ENCODE measurements around the gene FALEC. TPM values are rescaled to one million over a fixed set of nuclear protein-coding genes. Genes with fewer than 3 reads are reported as not detected.
A peak's percentile ranks its signal among the peaks of the same experiment; 100 is the strongest.

Gene FALEC
- total RNA-seq, 4 donors from 2014 or later: not detected

GRCh38 chr1:150574260-150575071 lies 58.9 kb downstream of the FALEC start:
- Histone ChIP-seq H3K27ac (peak overlapping the region; percentile 18 to 100 (median 100)), H3K4me1 (peaks cover 23 to 64% (median 44%) of the 10 kb centered on the region in 3 donors), H3K9me3 (no peaks in the 10 kb centered on the region), H3K4me3 (peak overlapping the region; percentile 85 to 97), H3K36me3 (peaks cover 0 to 70% of the 10 kb centered on the region in 2 donors), H3K27me3 (no peaks in the 10 kb centered on the region)
- TF ChIP-seq POLR2A (IDR thresholded peaks at IDR 0.05): no peak
- TF ChIP-seq POLR2AphosphoS5 (IDR thresholded peaks at IDR 0.05): peak; percentile 21
- no peak for TF ChIP-seq EP300 (IDR thresholded peaks at IDR 0.05)
- TF ChIP-seq CTCF (IDR thresholded peaks at IDR 0.05): no peak
- ATAC-seq: no peak
- 35 to 42% methylated on average over 6 of the region's 6 CpGs for WGBS, 2 donors (ENCODE audit: low coverage in 1 of 2)

GRCh38 chr1:150575072-150575489 lies 59.5 kb downstream of the FALEC start:
- H3K27ac ChIP-seq: peak overlapping the region; percentile 21 to 100 (median 100)

GRCh38 chr1:150575518-150576366 lies 60.2 kb downstream of the FALEC start:
- 0 to 7% methylated on average over 1 of the region's 1 CpG for WGBS, 2 donors (ENCODE audit: low coverage in 1 of 2)
- H3K27ac ChIP-seq: peak overlapping the region; percentile 87 to 100 (median 100)
- H3K36me3 ChIP-seq: peaks cover 0 to 68% of the 10 kb centered on the region in 2 donors
- H3K4me1 ChIP-seq: peaks cover 16 to 61% (median 39%) of the 10 kb centered on the region in 3 donors
- H3K9me3 ChIP-seq: no peaks in the 10 kb centered on the region
- H3K27me3 ChIP-seq: no peaks in the 10 kb centered on the region
- TF ChIP-seq EP300 (IDR thresholded peaks at IDR 0.05) (no peak), POLR2AphosphoS5 (IDR thresholded peaks at IDR 0.05) (peak; percentile 65), CTCF (IDR thresholded peaks at IDR 0.05) (no peak), POLR2A (IDR thresholded peaks at IDR 0.05) (peak in 1 of 2 donors; percentile 3)
- no peak for ATAC-seq
- peak overlapping the region; percentile 85 to 97 for H3K4me3 ChIP-seq

More at GRCh38 chr1:150575072-150575489, 59.5 kb downstream of the FALEC start:
- ATAC-seq: no peak
- no peaks in the 10 kb centered on the region for H3K27me3 ChIP-seq
- WGBS, 2 donors (ENCODE audit: low coverage in 1 of 2): 8 to 16% methylated on average over 3 to 4 of the region's 4 CpGs
- no peaks in the 10 kb centered on the region for H3K9me3 ChIP-seq
- H3K4me3 ChIP-seq: peak overlapping the region; percentile 85 to 97
- H3K36me3 ChIP-seq: peaks cover 0 to 70% of the 10 kb centered on the region in 2 donors
- H3K4me1 ChIP-seq: peaks cover 17 to 62% (median 39%) of the 10 kb centered on the region in 3 donors
- no peak for TF ChIP-seq EP300 (IDR thresholded peaks at IDR 0.05)
- peak in 1 of 2 donors; percentile 7 for TF ChIP-seq POLR2A (IDR thresholded peaks at IDR 0.05)
- TF ChIP-seq POLR2AphosphoS5 (IDR thresholded peaks at IDR 0.05): peak; percentile 3
- TF ChIP-seq CTCF (IDR thresholded peaks at IDR 0.05): no peak

GRCh38 chr1:150576367-150576711 lies 60.8 kb downstream of the FALEC start:
- peak overlapping the region; percentile 87 to 100 (median 100) for H3K27ac ChIP-seq
- H3K9me3 ChIP-seq: no peaks in the 10 kb centered on the region
- ATAC-seq: no peak
- peaks cover 11 to 55% (median 33%) of the 10 kb centered on the region in 3 donors for H3K4me1 ChIP-seq
- TF ChIP-seq POLR2A (IDR thresholded peaks at IDR 0.05) (no peak), CTCF (IDR thresholded peaks at IDR 0.05) (no peak), POLR2AphosphoS5 (IDR thresholded peaks at IDR 0.05) (no peak), EP300 (IDR thresholded peaks at IDR 0.05) (no peak)
- peaks cover 0 to 62% of the 10 kb centered on the region in 2 donors for H3K36me3 ChIP-seq
- H3K4me3 ChIP-seq: peak overlapping the region; percentile 85 to 97
- H3K27me3 ChIP-seq: no peaks in the 10 kb centered on the region
- WGBS, 2 donors (ENCODE audit: low coverage in 1 of 2): 0% methylated on average over 4 of the region's 4 CpGs
